WTC11 (cell line): Measurements from ENCODE around the gene NPIPB2. TPM values are rescaled to one million over a fixed set of nuclear protein-coding genes. Genes with fewer than 3 reads are reported as not detected.

Experiments
- ATAC-seq: fragments of 200-7000 bp; cut with Tn5 transposase; 2 replicates; pipeline ENCODE4 v1.10.0; 2021; ENCODE audit warnings: mild to moderate bottlenecking, moderate library complexity
- CTCF ChIA-PET: fragments of 300-600 bp; sonication (Branson Sonifier 250); formaldehyde crosslinking; loops from one replicate; lab custom pipeline; 2021; ENCODE audit warnings: antibody characterized with exemption; lab: Charles Lee
- POLR2A ChIA-PET: fragments of 350-600 bp; sonication (Branson Sonifier 250); formaldehyde crosslinking; loops from one replicate; lab custom pipeline; 2021; ENCODE audit warnings: antibody characterized with exemption; lab: Charles Lee
- DNase-seq: peaks from one replicate; pipeline ENCODE4 v3.0.0; 2021; ENCODE audit warnings: low spot score
- H3K27ac Mint-ChIP-seq: 2 replicates; pipeline ENCODE4 v1.8.0; 2021; ENCODE audit warnings: mixed read lengths
- H3K27me3 Mint-ChIP-seq: 2 replicates; pipeline ENCODE4 v1.8.0; 2021; ENCODE audit warnings: low read depth, mild to moderate bottlenecking, moderate library complexity, mixed read lengths
- H3K36me3 Mint-ChIP-seq: 2 replicates; pipeline ENCODE4 v1.8.0; 2021; ENCODE audit warnings: mixed read lengths
- H3K4me1 Mint-ChIP-seq: 2 replicates; pipeline ENCODE4 v1.8.0; 2022; ENCODE audit warnings: mixed read lengths
- H3K4me3 Mint-ChIP-seq: 2 replicates; pipeline ENCODE4 v1.8.0; 2021; ENCODE audit warnings: mild to moderate bottlenecking, moderate library complexity, mixed read lengths
- H3K9me3 Mint-ChIP-seq: 2 replicates; pipeline ENCODE4 v1.8.0; 2021; ENCODE audit warnings: mixed read lengths
- ATF1 ChIP-seq: sonication (generic); formaldehyde crosslinking; IDR thresholded peaks from 2 replicates; pipeline ENCODE4 v1.8.1; 2023; ENCODE audit warnings: mild to moderate bottlenecking, moderate library complexity, missing genetic modification reagents
- ATF2 ChIP-seq: sonication (generic); formaldehyde crosslinking; IDR thresholded peaks from 2 replicates; pipeline ENCODE4 v1.8.1; 2022; ENCODE audit warnings: low read depth, missing genetic modification reagents, borderline replicate concordance
- E2F5 ChIP-seq: sonication (generic); formaldehyde crosslinking; IDR thresholded peaks from 2 replicates; pipeline ENCODE4 v1.8.1; 2022; ENCODE audit warnings: mild to moderate bottlenecking, moderate library complexity, missing genetic modification reagents
- FOXJ3 ChIP-seq: sonication (generic); formaldehyde crosslinking; IDR thresholded peaks from 2 replicates; pipeline ENCODE4 v1.9.0; 2021; ENCODE audit warnings: missing genetic modification reagents, mild to moderate bottlenecking, borderline replicate concordance
- IRF1 ChIP-seq: sonication (generic); formaldehyde crosslinking; IDR thresholded peaks from 2 replicates; pipeline ENCODE4 v1.8.0; 2023; ENCODE audit warnings: missing genetic modification reagents
- NFYB ChIP-seq: sonication (generic); formaldehyde crosslinking; conservative IDR thresholded peaks from 2 replicates; pipeline ENCODE4 v1.8.0; 2022; ENCODE audit warnings: low read depth, missing genetic modification reagents
- NR3C1 ChIP-seq: sonication (generic); formaldehyde crosslinking; conservative IDR thresholded peaks from 2 replicates; pipeline ENCODE4 v1.8.1; 2023; ENCODE audit warnings: low read depth, mild to moderate bottlenecking, missing genetic modification reagents
- PRDM15 ChIP-seq: sonication (generic); formaldehyde crosslinking; IDR thresholded peaks from 2 replicates; pipeline ENCODE4 v1.8.0; 2022; ENCODE audit warnings: missing genetic modification reagents
- PRRX2 ChIP-seq: fragments of 250-450 bp; sonication (Bioruptor Pico); IDR thresholded peaks from 2 replicates; pipeline ENCODE4 v1.8.0; 2021; ENCODE audit warnings: mild to moderate bottlenecking
- TP53 ChIP-seq: sonication (generic); formaldehyde crosslinking; IDR thresholded peaks from 2 replicates; pipeline ENCODE4 v1.8.1; 2023; ENCODE audit warnings: mild to moderate bottlenecking, missing genetic modification reagents
- ZNF121 ChIP-seq: sonication (generic); formaldehyde crosslinking; IDR thresholded peaks from 2 replicates; pipeline ENCODE4 v1.8.0; 2023; ENCODE audit warnings: missing genetic modification reagents
- ZNF232 ChIP-seq: sonication (generic); formaldehyde crosslinking; IDR thresholded peaks from 2 replicates; pipeline ENCODE4 v1.8.0; 2022; ENCODE audit warnings: mild to moderate bottlenecking, missing genetic modification reagents
- ZNF532 ChIP-seq: fragments of 250-450 bp; sonication (Bioruptor Pico); IDR thresholded peaks from 2 replicates; pipeline ENCODE4 v1.9.0; 2021; ENCODE audit warnings: mild to moderate bottlenecking, borderline replicate concordance
- ZNF671 ChIP-seq: fragments of 250-450 bp; sonication (Bioruptor Pico); IDR thresholded peaks from 2 replicates; pipeline ENCODE4 v1.8.0; 2021; ENCODE audit warnings: mild to moderate bottlenecking
- total RNA-seq: library from RNA; stranded (reverse); gene quantifications from 3 replicates; pipeline ENCODE4 v1.2.3, GENCODE V29; 2021

NPIPB2 gene
- total RNA-seq, 1 experiment from 2014 or later: 14.4 TPM

- Mint-ChIP-seq H3K4me1 (no peaks in the 10 kb centered on the region), H3K27ac (no peak overlapping the region), H3K36me3 (no peaks in the 10 kb centered on the region), H3K4me3 (no peak overlapping the region), H3K9me3 (no peaks in the 10 kb centered on the region), H3K27me3 (no peaks in the 10 kb centered on the region)
- DNase-seq: no peak
- ATAC-seq: no peak
- TF ChIP-seq ZNF121 (no peak), E2F5 (CRISPR knock-in tag) (no peak), ATF2 (CRISPR knock-in tag) (no peak), PRDM15 (CRISPR knock-in tag) (no peak), ATF1 (no peak)
- ChIA-PET CTCF (no interaction called here), POLR2A (interaction anchor here (0.6 kb wide), 1 partner anchor 50 kb away, joined by 4 read pairs; no protein-coding TSS in a partner anchor)
Measured at GRCh38 chr16:11986521-11987057, 44.7 kb upstream of the NPIPB2 start.

- no peak overlapping the region for H3K4me3 Mint-ChIP-seq
Measured at GRCh38 chr16:11985250-11985649, 43.4 kb upstream of the NPIPB2 start.

GRCh38 chr16:11980136-11980844 is 38.4 kb upstream of the NPIPB2 start:
- Mint-ChIP-seq H3K4me3 (no peak overlapping the region), H3K27me3 (no peaks in the 10 kb centered on the region), H3K9me3 (no peaks in the 10 kb centered on the region), H3K27ac (no peak overlapping the region), H3K4me1 (peaks cover 21% of the 10 kb centered on the region), H3K36me3 (no peaks in the 10 kb centered on the region)
- no peak for TF ChIP-seq TP53 (CRISPR knock-in tag)
- no peak for TF ChIP-seq NFYB (CRISPR knock-in tag)
- TF ChIP-seq FOXJ3: no peak
- no peak for TF ChIP-seq PRRX2 (CRISPR knock-in tag)
- no peak for TF ChIP-seq ZNF532 (CRISPR knock-in tag)
- no peak for TF ChIP-seq ZNF232 (CRISPR knock-in tag)
- POLR2A ChIA-PET: no interaction called here
- CTCF ChIA-PET: no interaction called here
- ATAC-seq (no peak), DNase-seq (no peak)

More at GRCh38 chr16:11985250-11985649, 43.4 kb upstream of the NPIPB2 start:
- no peak overlapping the region for H3K27ac Mint-ChIP-seq
- H3K27me3 Mint-ChIP-seq: no peaks in the 10 kb centered on the region
- no peaks in the 10 kb centered on the region for H3K4me1 Mint-ChIP-seq
- H3K9me3 Mint-ChIP-seq: no peaks in the 10 kb centered on the region
- CTCF ChIA-PET: no interaction called here
- DNase-seq (no peak), ATAC-seq (no peak)
- TF ChIP-seq IRF1 (CRISPR knock-in tag) (no peak), ZNF671 (CRISPR knock-in tag) (no peak), NR3C1 (no peak)
- POLR2A ChIA-PET: no interaction called here
- no peaks in the 10 kb centered on the region for H3K36me3 Mint-ChIP-seq
